CD4-positive, alpha-beta T cell treated with Interferon gamma for 1 hour (primary cell): ENCODE measurements around the gene TSNAXIP1.

ENCODE experiments used
- DNase-seq: peaks from one replicate; pipeline ENCODE4 v3.0.0-alpha.2; 2020

TSNAXIP1 gene

GRCh38 chr16:67841198-67841815, 34.6 kb downstream of the TSNAXIP1 start:
- no peak for DNase-seq

- DNase-seq, result peak; percentile 90
Observed at GRCh38 chr16:67841816-67842508, 35.3 kb downstream of the TSNAXIP1 start, which contains the start of gene THAP11. Gene THAP11 (plus strand): TSS chr16:67842320. CDS start chr16:67842555, 235 bp downstream.

GRCh38 chr16:67842509-67843342, 36.0 kb downstream of the TSNAXIP1 start:
- peak; percentile 53 for DNase-seq

- DNase-seq, result no peak
Observed at GRCh38 chr16:67843343-67843765, 36.7 kb downstream of the TSNAXIP1 start.

- no peak for DNase-seq
Observed at GRCh38 chr16:67844497-67844896, 37.8 kb downstream of the TSNAXIP1 start.

GRCh38 chr16:67845291-67846062, 38.8 kb downstream of the TSNAXIP1 start:
- no peak for DNase-seq

GRCh38 chr16:67846063-67846319, 39.3 kb downstream of the TSNAXIP1 start:
- no peak for DNase-seq

- peak; percentile 94 for DNase-seq
Observed at GRCh38 chr16:67846320-67847063, 39.8 kb downstream of the TSNAXIP1 start, which contains the start of gene NUTF2. Gene NUTF2 (plus strand): TSS chr16:67846933. CDS start chr16:67865131, 18,198 bp downstream.

GRCh38 chr16:67847064-67847861, 40.6 kb downstream of the TSNAXIP1 start, which contains the start of gene CENPT:
Gene CENPT (minus strand): TSS chr16:67847693. CDS start chr16:67833859, 13,834 bp downstream.
- no peak for DNase-seq

- no peak for DNase-seq
Observed at GRCh38 chr16:67848118-67848517, 41.4 kb downstream of the TSNAXIP1 start.

- DNase-seq, result no peak
Observed at GRCh38 chr16:67853670-67854069, 47.0 kb downstream of the TSNAXIP1 start.

GRCh38 chr16:67855789-67856188, 49.1 kb downstream of the TSNAXIP1 start:
- no peak for DNase-seq

- DNase-seq, result no peak
Observed at GRCh38 chr16:67856927-67857546, 50.3 kb downstream of the TSNAXIP1 start.

- peak; percentile 44 for DNase-seq
Observed at GRCh38 chr16:67857547-67858233, 51.0 kb downstream of the TSNAXIP1 start.

GRCh38 chr16:67858500-67858899, 51.8 kb downstream of the TSNAXIP1 start:
- no peak for DNase-seq

- no peak for DNase-seq
Observed at GRCh38 chr16:67860589-67861398, 54.1 kb downstream of the TSNAXIP1 start.

- no peak for DNase-seq
Observed at GRCh38 chr16:67861877-67862276, 55.2 kb downstream of the TSNAXIP1 start.

- no peak for DNase-seq
Observed at GRCh38 chr16:67862623-67863583, 56.2 kb downstream of the TSNAXIP1 start.
